Measurements from ENCODE around the gene COPS4.

The COPS4 gene

DNA sequence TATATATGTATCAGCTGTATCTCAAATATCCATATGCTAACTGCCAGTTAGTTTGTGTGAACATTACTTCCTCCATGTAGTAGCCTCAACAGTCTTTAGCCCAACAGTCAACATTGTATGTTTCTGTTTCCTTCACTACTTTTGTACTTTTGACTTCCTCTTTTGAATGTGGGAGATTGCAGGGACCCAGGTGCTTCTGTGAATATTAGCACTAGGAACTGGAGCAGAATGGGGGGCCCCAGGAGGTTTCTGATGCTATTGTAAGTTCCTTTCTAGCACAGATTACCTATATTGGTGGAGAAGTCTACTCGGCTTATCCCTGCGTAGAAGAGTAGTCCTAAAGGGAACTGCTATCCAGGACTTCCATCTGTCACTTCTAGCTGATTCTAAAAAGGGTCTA, 77.2 kb downstream of the COPS4 start:
- no peak for FAIRE-seq
- no peak for DNase-seq (ENCODE audit: insufficient read length, low spot score)

DNA sequence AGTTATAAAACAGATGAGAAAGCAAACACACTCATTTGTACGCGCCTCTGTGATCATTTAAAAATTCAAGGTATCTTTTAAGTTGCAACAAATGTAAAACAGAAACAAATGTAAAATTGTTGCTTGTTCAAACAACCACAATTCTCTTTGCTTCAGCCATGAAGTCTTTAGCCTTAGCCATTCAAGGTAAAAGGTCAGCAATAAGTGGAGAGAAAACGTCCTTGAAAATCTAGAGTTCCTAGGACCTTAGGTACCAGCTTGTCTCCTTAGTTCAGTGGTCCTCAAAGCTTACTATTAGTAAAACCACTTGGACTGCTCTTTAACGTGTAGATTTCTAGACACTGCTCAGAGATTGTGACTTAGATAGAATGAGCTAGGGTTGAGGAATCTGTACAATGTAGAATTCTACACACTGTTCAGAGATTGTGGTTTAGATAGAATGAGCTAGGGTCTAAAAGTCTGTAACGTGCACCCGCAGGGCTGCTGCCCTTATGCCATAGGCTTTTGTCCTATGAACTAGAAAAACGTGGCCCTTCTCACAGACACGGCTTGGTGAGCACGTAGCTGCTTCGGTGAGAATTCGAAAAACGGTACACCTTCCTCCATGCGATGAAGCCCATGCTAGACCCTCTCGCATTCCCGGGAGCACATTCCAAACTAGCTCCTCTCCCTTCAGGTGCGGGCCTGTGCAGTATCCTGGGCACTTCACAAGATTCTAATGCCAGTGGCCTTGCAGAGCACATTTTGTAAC, 77.9 kb downstream of the COPS4 start:
- TF ChIP-seq POLR2A (IDR thresholded peaks at IDR 0.05; ENCODE audit: low read depth, low read length) = no peak
- DNase-seq (ENCODE audit: insufficient read length, low spot score) (peak; percentile 8), FAIRE-seq (peak; percentile 64)

More for the DNA sequence above, 77.2 kb downstream of the COPS4 start:
- no peak for TF ChIP-seq POLR2A (IDR thresholded peaks at IDR 0.05; ENCODE audit: low read depth, low read length)

DNA sequence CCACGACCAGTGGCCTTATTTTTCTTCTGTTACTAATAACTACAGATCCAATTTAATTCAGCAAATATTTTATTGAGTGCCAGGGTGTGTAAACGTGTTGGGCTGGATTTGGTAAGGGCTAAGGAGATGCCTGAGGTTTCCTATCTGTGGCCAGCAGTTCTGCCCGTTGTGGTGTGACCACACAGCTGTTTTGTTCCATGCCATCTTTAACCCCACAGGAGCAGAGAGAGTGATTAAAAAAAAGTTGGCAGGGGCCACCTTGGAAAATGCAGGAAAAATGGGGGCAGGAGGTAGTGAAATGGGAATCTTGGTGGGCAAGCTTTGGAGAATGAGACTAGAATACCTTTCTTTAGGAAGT, 78.4 kb downstream of the COPS4 start:
- no peak for FAIRE-seq
- no peak for TF ChIP-seq POLR2A (IDR thresholded peaks at IDR 0.05; ENCODE audit: low read depth, low read length)

DNA sequence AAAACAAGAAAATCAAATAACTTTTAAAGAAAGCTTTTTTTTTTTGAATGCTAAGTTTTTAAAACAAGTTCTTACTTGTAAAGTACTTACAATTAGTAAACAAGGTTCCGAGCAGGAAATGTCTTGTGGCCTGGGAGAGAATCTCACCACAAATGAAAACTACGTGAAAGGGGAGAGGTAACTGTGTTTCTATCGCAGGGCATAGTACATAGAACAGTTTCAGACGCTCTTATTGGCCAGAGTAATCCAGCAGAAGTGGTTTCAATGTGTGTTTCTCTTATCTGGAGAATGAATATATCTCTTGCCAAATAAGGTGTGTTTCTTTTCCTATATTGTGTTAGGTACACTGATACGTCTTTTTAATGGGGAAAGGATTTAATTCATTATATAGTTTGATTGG, 79.6 kb downstream of the COPS4 start, which contains the start of gene PLAC8:
PLAC8 (minus strand) TSS at position 154 of the 400 bp plus-strand sequence. CDS start 6,808 bp downstream, outside the sequence.
- no peak for DNase-seq (ENCODE audit: insufficient read length, low spot score)
- no peak for TF ChIP-seq POLR2A (IDR thresholded peaks at IDR 0.05; ENCODE audit: low read depth, low read length)
- FAIRE-seq = peak; percentile 77

More for the DNA sequence above, 78.4 kb downstream of the COPS4 start:
- DNase-seq (ENCODE audit: insufficient read length, low spot score) = no peak

DNA sequence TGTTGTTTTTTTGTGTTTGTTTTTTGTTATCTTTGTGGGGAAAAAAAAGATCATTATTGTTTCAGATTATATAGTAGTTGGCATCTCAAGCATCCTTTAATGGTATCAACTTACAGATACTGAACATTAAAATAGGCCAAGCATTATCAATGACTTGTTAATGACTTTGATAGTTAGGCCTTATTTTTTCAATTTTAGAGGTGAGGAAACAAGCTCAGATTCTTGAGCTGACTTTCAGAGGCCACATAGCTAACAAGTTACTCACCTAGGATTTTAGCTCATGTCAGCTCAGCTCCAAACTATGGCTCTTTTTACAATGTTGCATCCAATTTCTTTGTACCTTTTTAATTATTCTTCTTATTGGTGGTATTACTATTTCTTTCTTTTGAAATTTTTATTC, 80.0 kb downstream of the COPS4 start:
- FAIRE-seq (no peak), DNase-seq (ENCODE audit: insufficient read length, low spot score) (no peak)
- no peak for TF ChIP-seq POLR2A (IDR thresholded peaks at IDR 0.05; ENCODE audit: low read depth, low read length)

DNA sequence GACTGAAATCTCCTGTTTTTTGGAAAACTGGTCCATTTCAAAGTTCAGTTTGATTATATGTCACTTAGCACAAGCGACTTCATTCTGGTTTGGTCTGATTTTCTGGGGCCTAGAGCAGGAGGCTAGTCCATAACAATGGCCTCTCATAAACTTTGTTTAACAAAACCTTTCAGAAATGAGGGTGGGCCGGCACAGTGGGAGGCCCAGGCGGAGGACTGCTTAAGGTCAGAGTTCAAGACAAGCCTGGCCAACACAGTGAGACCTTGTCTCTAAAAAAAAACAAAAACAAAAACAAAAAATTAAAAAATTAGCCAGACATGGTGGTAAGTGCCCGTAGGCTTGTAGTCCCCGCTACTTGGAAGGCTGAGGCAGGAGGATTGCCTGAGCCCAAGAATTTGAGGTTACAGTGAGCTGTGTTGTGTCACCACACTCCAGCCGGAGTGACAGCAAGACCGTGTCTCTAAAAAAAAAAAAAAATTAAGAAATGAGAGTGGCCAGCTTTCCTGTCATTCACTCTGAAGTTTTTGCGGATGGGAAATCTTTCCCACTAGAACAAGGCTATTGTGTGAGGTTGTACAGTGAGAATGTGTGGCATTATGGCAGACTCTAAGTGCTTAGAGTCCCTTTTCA, 80.8 kb downstream of the COPS4 start:
- TF ChIP-seq POLR2A (IDR thresholded peaks at IDR 0.05; ENCODE audit: low read depth, low read length) = no peak
- DNase-seq (ENCODE audit: insufficient read length, low spot score) (no peak), FAIRE-seq (no peak)

DNA sequence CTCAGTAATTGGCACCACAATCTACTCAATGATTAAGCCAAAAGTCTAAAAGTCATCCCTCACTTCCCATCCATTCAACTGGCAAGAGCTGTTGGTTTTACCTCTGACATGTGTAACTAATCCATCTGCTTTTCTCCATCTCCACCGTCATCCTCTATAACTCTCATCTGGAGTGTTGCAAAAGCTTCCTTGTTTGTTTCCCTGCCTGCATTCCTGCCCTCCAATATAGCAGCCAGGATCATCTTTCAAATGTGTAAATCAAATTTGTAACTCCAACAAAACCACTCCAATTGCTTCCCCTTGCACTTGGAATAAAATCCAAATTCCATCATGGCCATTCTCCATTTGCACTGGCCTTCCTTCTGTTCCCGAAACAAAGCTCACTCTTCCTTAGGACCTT, 83.9 kb downstream of the COPS4 start:
- FAIRE-seq = no peak
- no peak for TF ChIP-seq POLR2A (IDR thresholded peaks at IDR 0.05; ENCODE audit: low read depth, low read length)
- no peak for DNase-seq (ENCODE audit: insufficient read length, low spot score)

DNA sequence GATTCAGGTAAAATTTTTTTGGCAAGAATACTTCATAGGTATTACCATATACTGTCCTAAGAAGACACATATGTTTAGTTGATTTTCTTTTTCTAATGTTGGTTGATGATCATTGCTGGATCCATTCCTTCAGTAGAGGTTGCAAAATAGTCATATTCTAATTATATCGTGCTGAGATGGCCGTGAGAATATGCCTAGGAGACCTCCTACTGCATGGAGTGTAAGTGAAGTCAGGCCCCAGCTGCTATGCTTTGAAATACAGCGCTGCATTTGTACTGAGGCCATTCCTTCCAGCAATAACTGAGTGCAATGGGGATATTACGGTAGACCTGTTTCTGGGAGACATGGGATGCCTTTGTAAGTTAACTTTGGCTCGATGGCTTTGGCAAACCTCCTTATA, 86.3 kb downstream of the COPS4 start:
- no peak for FAIRE-seq
- no peak for DNase-seq (ENCODE audit: insufficient read length, low spot score)
- no peak for TF ChIP-seq POLR2A (IDR thresholded peaks at IDR 0.05; ENCODE audit: low read depth, low read length)

DNA sequence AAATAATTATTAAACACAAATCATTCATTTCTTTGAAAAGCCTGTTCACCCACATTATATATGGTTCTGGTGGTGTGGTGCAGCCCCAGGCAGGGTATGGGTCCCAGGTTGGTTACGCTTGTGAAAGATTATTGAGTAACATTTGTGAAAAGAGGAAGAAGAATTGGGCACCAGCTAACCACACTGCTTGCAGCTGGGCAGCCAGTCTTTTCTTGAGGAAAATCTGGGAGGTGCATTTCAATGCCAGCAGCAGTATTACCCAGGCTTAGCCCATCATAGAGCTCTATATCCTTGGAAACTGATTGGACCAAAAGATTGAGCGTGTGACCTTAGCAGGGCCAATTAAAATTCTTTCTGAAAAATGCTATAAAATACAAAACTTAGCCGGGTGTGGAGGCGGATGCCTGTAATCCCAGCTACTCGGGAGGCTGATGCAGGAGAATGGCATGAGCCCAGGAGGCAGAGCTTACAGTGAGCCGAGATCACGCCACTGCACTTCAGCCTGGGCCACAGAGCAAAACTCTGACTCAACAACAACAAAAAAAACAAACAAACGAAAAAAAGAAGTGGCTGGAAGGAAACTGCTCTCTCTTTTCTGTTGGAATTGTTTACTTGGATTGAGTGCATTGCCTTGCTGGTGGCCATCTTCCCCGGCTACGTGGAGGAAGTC, 89.3 kb downstream of the COPS4 start:
- no peak for FAIRE-seq
- DNase-seq (ENCODE audit: insufficient read length, low spot score) = no peak
- no peak for TF ChIP-seq POLR2A (IDR thresholded peaks at IDR 0.05; ENCODE audit: low read depth, low read length)

All from H54 (cell line).